GM12874 (cell line): Measurements from ENCODE around the gene OPCML.

Experiments used
- CTCF ChIP-seq: IDR thresholded peaks from 2 replicates; pipeline ENCODE4 v1.5.1; 2011; ENCODE audit warnings: low read depth, mild to moderate bottlenecking, control low read depth, low read length, moderate library complexity; ENCODE audit not compliant: insufficient read depth

Gene OPCML

GRCh38 chr11:132898676-132899075, 633.6 kb downstream of the OPCML start:
- TF ChIP-seq CTCF: no peak

- no peak for TF ChIP-seq CTCF
Observed at GRCh38 chr11:132898021-132898420, 634.3 kb downstream of the OPCML start.

GRCh38 chr11:132895340-132895739, 637.0 kb downstream of the OPCML start:
- no peak for TF ChIP-seq CTCF

- TF ChIP-seq CTCF: no peak
Observed at GRCh38 chr11:132894606-132895005, 637.7 kb downstream of the OPCML start.

GRCh38 chr11:132892876-132893275, 639.4 kb downstream of the OPCML start:
- TF ChIP-seq CTCF: no peak

GRCh38 chr11:132888226-132888625, 644.1 kb downstream of the OPCML start:
- no peak for TF ChIP-seq CTCF

- TF ChIP-seq CTCF: no peak
Observed at GRCh38 chr11:132886335-132886734, 646.0 kb downstream of the OPCML start.

- no peak for TF ChIP-seq CTCF
Observed at GRCh38 chr11:132883241-132883640, 649.1 kb downstream of the OPCML start.
